Measurements from ENCODE around the gene PIP5K1B. TPM values are rescaled to one million over a fixed set of nuclear protein-coding genes. Genes with fewer than 3 reads are reported as not detected.

Gene PIP5K1B
- total and polyA plus RNA-seq, 2 experiments from 2014 or later, result 3.2 to 5.0 TPM

- no peaks in the 10 kb centered on the region for H3K27me3 ChIP-seq
- H3K4me3 ChIP-seq, result no peak overlapping the region
- TF ChIP-seq, protein P1, sequence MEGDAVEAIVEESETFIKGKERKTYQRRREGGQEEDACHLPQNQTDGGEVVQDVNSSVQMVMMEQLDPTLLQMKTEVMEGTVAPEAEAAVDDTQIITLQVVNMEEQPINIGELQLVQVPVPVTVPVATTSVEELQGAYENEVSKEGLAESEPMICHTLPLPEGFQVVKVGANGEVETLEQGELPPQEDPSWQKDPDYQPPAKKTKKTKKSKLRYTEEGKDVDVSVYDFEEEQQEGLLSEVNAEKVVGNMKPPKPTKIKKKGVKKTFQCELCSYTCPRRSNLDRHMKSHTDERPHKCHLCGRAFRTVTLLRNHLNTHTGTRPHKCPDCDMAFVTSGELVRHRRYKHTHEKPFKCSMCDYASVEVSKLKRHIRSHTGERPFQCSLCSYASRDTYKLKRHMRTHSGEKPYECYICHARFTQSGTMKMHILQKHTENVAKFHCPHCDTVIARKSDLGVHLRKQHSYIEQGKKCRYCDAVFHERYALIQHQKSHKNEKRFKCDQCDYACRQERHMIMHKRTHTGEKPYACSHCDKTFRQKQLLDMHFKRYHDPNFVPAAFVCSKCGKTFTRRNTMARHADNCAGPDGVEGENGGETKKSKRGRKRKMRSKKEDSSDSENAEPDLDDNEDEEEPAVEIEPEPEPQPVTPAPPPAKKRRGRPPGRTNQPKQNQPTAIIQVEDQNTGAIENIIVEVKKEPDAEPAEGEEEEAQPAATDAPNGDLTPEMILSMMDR (IDR thresholded peaks at IDR 0.05; ENCODE audit: low read depth, low read length), result no peak
- peaks cover 18% of the 10 kb centered on the region for H3K4me1 ChIP-seq (ENCODE audit: low read depth)
- H3K27ac ChIP-seq, result no peak overlapping the region
- DNase-seq (ENCODE audit: low read depth in 1 of 2, low spot score in 1 of 2), result no peak
- H3K9me3 ChIP-seq (ENCODE audit: low read depth), result no peaks in the 10 kb centered on the region
- H3K36me3 ChIP-seq, result no peaks in the 10 kb centered on the region
Measured at GRCh38 chr9:68947015-68947414, 242.0 kb downstream of the PIP5K1B start.

GRCh38 chr9:68947842-68948569 is 243.0 kb downstream of the PIP5K1B start:
- Histone ChIP-seq H3K4me1 (ENCODE audit: low read depth) (peaks cover 8% of the 10 kb centered on the region), H3K27me3 (no peaks in the 10 kb centered on the region), H3K36me3 (no peaks in the 10 kb centered on the region), H3K27ac (no peak overlapping the region), H3K4me3 (no peak overlapping the region), H3K9me3 (ENCODE audit: low read depth) (no peaks in the 10 kb centered on the region)
- TF ChIP-seq, protein P1 (IDR thresholded peaks at IDR 0.05; ENCODE audit: low read depth, low read length), result no peak
- no peak for DNase-seq (ENCODE audit: low read depth in 1 of 2, low spot score in 1 of 2)

GRCh38 chr9:68949271-68950000 is 244.4 kb downstream of the PIP5K1B start:
- peaks cover 8% of the 10 kb centered on the region for H3K4me1 ChIP-seq (ENCODE audit: low read depth)
- H3K36me3 ChIP-seq, result no peaks in the 10 kb centered on the region
- H3K27ac ChIP-seq, result no peak overlapping the region
- TF ChIP-seq, protein P1 (IDR thresholded peaks at IDR 0.05; ENCODE audit: low read depth, low read length), result peak; percentile 34
- no peaks in the 10 kb centered on the region for H3K27me3 ChIP-seq
- H3K4me3 ChIP-seq, result no peak overlapping the region
- DNase-seq (ENCODE audit: low read depth in 1 of 2, low spot score in 1 of 2), result peak in 1 of 2 donors; percentile 27
- H3K9me3 ChIP-seq (ENCODE audit: low read depth), result no peaks in the 10 kb centered on the region

DNA sequence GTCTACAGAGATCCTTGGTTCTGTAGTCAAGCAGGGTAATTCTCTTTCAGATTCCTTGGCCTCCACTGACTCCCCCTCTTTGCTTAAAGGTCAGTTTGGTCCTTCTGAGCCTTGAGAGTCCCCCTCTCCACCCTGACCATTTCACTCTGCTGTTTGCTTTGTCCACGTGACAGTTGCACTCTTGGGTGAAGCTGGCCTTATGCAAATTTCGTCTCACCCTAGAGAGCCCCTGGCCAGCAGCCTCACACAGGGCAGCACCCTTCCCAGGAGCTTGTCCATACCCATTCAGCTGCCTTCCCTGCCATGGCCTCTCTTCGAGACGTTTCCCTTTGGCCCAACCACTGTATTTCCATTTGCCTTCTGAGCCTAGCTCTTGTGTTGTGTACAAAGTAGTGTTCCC is 245.1 kb downstream of the PIP5K1B start:
- Histone ChIP-seq H3K36me3 (no peaks in the 10 kb centered on the region), H3K4me3 (no peak overlapping the region), H3K9me3 (ENCODE audit: low read depth) (no peaks in the 10 kb centered on the region), H3K27ac (no peak overlapping the region), H3K4me1 (ENCODE audit: low read depth) (peaks cover 8% of the 10 kb centered on the region), H3K27me3 (no peaks in the 10 kb centered on the region)
- TF ChIP-seq, protein P1 (IDR thresholded peaks at IDR 0.05; ENCODE audit: low read depth, low read length), result no peak
- no peak for DNase-seq (ENCODE audit: low read depth in 1 of 2, low spot score in 1 of 2)

- TF ChIP-seq, protein P1 (IDR thresholded peaks at IDR 0.05; ENCODE audit: low read depth, low read length), result no peak
- H3K4me3 ChIP-seq, result no peak overlapping the region
- peaks cover 8% of the 10 kb centered on the region for H3K4me1 ChIP-seq (ENCODE audit: low read depth)
- H3K27ac ChIP-seq, result no peak overlapping the region
- no peaks in the 10 kb centered on the region for H3K9me3 ChIP-seq (ENCODE audit: low read depth)
- no peaks in the 10 kb centered on the region for H3K36me3 ChIP-seq
- H3K27me3 ChIP-seq, result no peaks in the 10 kb centered on the region
- DNase-seq (ENCODE audit: low read depth in 1 of 2, low spot score in 1 of 2), result no peak
Measured at GRCh38 chr9:68950689-68951088, 245.6 kb downstream of the PIP5K1B start.

Measured in cardiac muscle cell (in vitro differentiated cells and primary cell).